Keratinocyte (primary cell): Measurements from ENCODE around the gene ATP11B. TPM values are rescaled to one million over a fixed set of nuclear protein-coding genes. Genes with fewer than 3 reads are reported as not detected.

Experiments used
- DNase-seq: peaks from one replicate; pipeline ENCODE4 v3.0.0-alpha.2; 2011; ENCODE audit warnings: low read depth, missing footprints, low spot score
- FAIRE-seq: peaks from 2 replicates; lab custom pipeline; 2011; peaks lifted over from hg19 to GRCh38; lab: Jason Lieb, UNC
- H2AFZ ChIP-seq: 2 replicates; pipeline ENCODE4 v1.6.0; 2012; ENCODE audit warnings: low read length, control low read depth, inconsistent platforms; ENCODE audit not compliant: control insufficient read depth
- H3K27ac ChIP-seq: 2 replicates; pipeline ENCODE4 v1.5.1; 2011; ENCODE audit warnings: low read length; ENCODE audit not compliant: control insufficient read depth, insufficient read depth
- H3K27me3 ChIP-seq: 3 replicates; pipeline ENCODE4 v1.6.0; 2011; ENCODE audit warnings: low read length; ENCODE audit not compliant: control insufficient read depth, insufficient read depth; ENCODE audit errors: extremely low read depth
- H3K36me3 ChIP-seq, 2 experiments: 2 replicates in 1 of 2; 3 replicates in 1 of 2; pipeline ENCODE4 v1.5.1; 2011; ENCODE audit warnings: low read length in 2 of 2, mild to moderate bottlenecking in 1 of 2; ENCODE audit not compliant: control insufficient read depth in 2 of 2, insufficient read depth in 2 of 2; ENCODE audit errors: extremely low read depth in 1 of 2
- H3K4me1 ChIP-seq: 3 replicates; pipeline ENCODE4 v1.5.1; 2011; ENCODE audit warnings: low read length; ENCODE audit not compliant: control insufficient read depth, insufficient read depth; ENCODE audit errors: extremely low read depth
- H3K4me2 ChIP-seq: 3 replicates; pipeline ENCODE4 v1.6.0; 2011; ENCODE audit warnings: low read depth, low read length; ENCODE audit not compliant: control insufficient read depth, insufficient read depth; ENCODE audit errors: extremely low read depth
- H3K4me3 ChIP-seq, 3 experiments: fragments of 200-600 bp in 1 of 3; sonication (generic) in 1 of 3; 2 replicates in 2 of 3; 3 replicates in 1 of 3; pipeline ENCODE4 v1.5.1; 2011 to 2016; ENCODE audit warnings: low read length in 3 of 3, mild to moderate bottlenecking in 3 of 3, control low read depth in 2 of 3, inconsistent platforms in 1 of 3, low read depth in 1 of 3, mixed read lengths in 1 of 3, mixed run types in 1 of 3, moderate library complexity in 1 of 3; ENCODE audit not compliant: control insufficient read depth in 2 of 3, insufficient read depth in 2 of 3; ENCODE audit errors: extremely low read depth in 1 of 3
- H3K79me2 ChIP-seq: 2 replicates; pipeline ENCODE4 v1.6.0; 2012; ENCODE audit warnings: low read length; ENCODE audit not compliant: control insufficient read depth, insufficient read depth
- H3K9ac ChIP-seq: 3 replicates; pipeline ENCODE4 v1.6.0; 2011; ENCODE audit warnings: low read length; ENCODE audit not compliant: control insufficient read depth, insufficient read depth; ENCODE audit errors: extremely low read depth
- H3K9me1 ChIP-seq: 3 replicates; pipeline ENCODE4 v1.6.0; 2011; ENCODE audit warnings: low read length; ENCODE audit not compliant: control insufficient read depth, insufficient read depth; ENCODE audit errors: extremely low read depth
- H3K9me3 ChIP-seq: 2 replicates; pipeline ENCODE4 v1.5.1; 2012; ENCODE audit warnings: low read depth, low read length; ENCODE audit not compliant: control insufficient read depth
- H4K20me1 ChIP-seq: 3 replicates; pipeline ENCODE4 v1.6.0; 2011; ENCODE audit warnings: low read length; ENCODE audit not compliant: control insufficient read depth, insufficient read depth; ENCODE audit errors: extremely low read depth
- CTCF ChIP-seq, 3 experiments: IDR thresholded peaks in 1 of 3; conservative IDR thresholded peaks in 1 of 3; optimal IDR thresholded peaks in 1 of 3; 2 replicates in 2 of 3; 3 replicates in 1 of 3; pipeline versions ENCODE3 to v1.5.1; 2011; ENCODE audit warnings: low read length in 3 of 3, mild to moderate bottlenecking in 3 of 3, moderate library complexity in 2 of 3, control low read depth in 1 of 3, inconsistent platforms in 1 of 3; ENCODE audit not compliant: insufficient read depth in 2 of 3; ENCODE audit errors: extremely low read depth in 1 of 3
- EZH2 ChIP-seq: IDR thresholded peaks from one replicate; pipeline ENCODE4 v1.6.1; 2012; ENCODE audit warnings: inconsistent platforms, mild to moderate bottlenecking, low read length, moderate library complexity
- dilution Hi-C: fragments of 300-500 bp; cut with MboI; formaldehyde crosslinking; loops from one replicate; pipeline ENCODE4 v1.7.0; 2020; ENCODE audit warnings: low sequenced_read_pairs; ENCODE audit not compliant: extremely low pct_ligation_motif_present
- polyA plus RNA-seq, 5 experiments: library from polyadenylated mRNA; depleted of rRNA in 3 of 5; stranded (reverse) in 3 of 5; stranded (forward) in 1 of 5; unstranded in 1 of 5; fragments of >200 nt; gene quantifications; 1 replicate in 1 of 5; 2 replicates in 3 of 5; 3 replicates in 1 of 5; pipeline versions ENCODE4 v1.2.1 to v1.2.3, GENCODE V29; 2011 to 2012; ENCODE audit warnings: missing spikeins in 2 of 5, low read depth in 1 of 5, low replicate concordance in 1 of 5

The ATP11B gene
- polyA plus RNA-seq, 1 donor (not counting 4 experiments of a cell fraction or from before 2014, with no cell fraction given) = 28.9 TPM

- Histone ChIP-seq H4K20me1 (no peaks in the 10 kb centered on the region), H3K27ac (no peak overlapping the region), H3K4me1 (no peaks in the 10 kb centered on the region), H3K79me2 (peaks cover 77% of the 10 kb centered on the region), H3K27me3 (no peaks in the 10 kb centered on the region), H3K4me2 (no peak overlapping the region), H3K4me3 (no peak overlapping the region), H3K36me3 (no peaks in the 10 kb centered on the region), H3K9me3 (no peaks in the 10 kb centered on the region), H2AFZ (no peak overlapping the region), H3K9ac (no peak overlapping the region), H3K9me1 (no peaks in the 10 kb centered on the region)
- FAIRE-seq (no peak), DNase-seq (no peak)
- dilution Hi-C loops = no loop called here
- TF ChIP-seq CTCF (optimal IDR thresholded peaks at IDR 0.05 in 1 of 3, IDR thresholded peaks at IDR 0.05 in 1 of 3, conservative IDR thresholded peaks at IDR 0.05 in 1 of 3; ENCODE audit: extremely low read depth in 1 of 3, insufficient read depth in 2 of 3, low read length in 3 of 3) = no peak
- TF ChIP-seq EZH2 = no peak
Measured at GRCh38 chr3:182810574-182811268, 17.4 kb downstream of the ATP11B start.

GRCh38 chr3:182811269-182811596 is 17.9 kb downstream of the ATP11B start:
- dilution Hi-C loops = no loop called here
- H3K27ac ChIP-seq = no peak overlapping the region
- H3K4me3 ChIP-seq = no peak overlapping the region
- no peaks in the 10 kb centered on the region for H3K36me3 ChIP-seq
- no peaks in the 10 kb centered on the region for H3K27me3 ChIP-seq
- no peaks in the 10 kb centered on the region for H3K4me1 ChIP-seq
- H3K9ac ChIP-seq = no peak overlapping the region
- H2AFZ ChIP-seq = no peak overlapping the region
- no peaks in the 10 kb centered on the region for H3K9me1 ChIP-seq
- FAIRE-seq = no peak
- H3K9me3 ChIP-seq = no peaks in the 10 kb centered on the region
- TF ChIP-seq EZH2 = no peak
- TF ChIP-seq CTCF (optimal IDR thresholded peaks at IDR 0.05 in 1 of 3, IDR thresholded peaks at IDR 0.05 in 1 of 3, conservative IDR thresholded peaks at IDR 0.05 in 1 of 3; ENCODE audit: extremely low read depth in 1 of 3, insufficient read depth in 2 of 3, low read length in 3 of 3) = no peak
- no peaks in the 10 kb centered on the region for H4K20me1 ChIP-seq
- H3K79me2 ChIP-seq = peaks cover 77% of the 10 kb centered on the region
- no peak for DNase-seq
- no peak overlapping the region for H3K4me2 ChIP-seq
